Pons (tissue), 1 donor: ENCODE data around the gene EXOC6.

Experiments
- DNase-seq: peaks from one replicate; pipeline ENCODE4 v3.0.0-alpha.2; 2016; ENCODE audit warnings: low spot score

Gene EXOC6

DNA sequence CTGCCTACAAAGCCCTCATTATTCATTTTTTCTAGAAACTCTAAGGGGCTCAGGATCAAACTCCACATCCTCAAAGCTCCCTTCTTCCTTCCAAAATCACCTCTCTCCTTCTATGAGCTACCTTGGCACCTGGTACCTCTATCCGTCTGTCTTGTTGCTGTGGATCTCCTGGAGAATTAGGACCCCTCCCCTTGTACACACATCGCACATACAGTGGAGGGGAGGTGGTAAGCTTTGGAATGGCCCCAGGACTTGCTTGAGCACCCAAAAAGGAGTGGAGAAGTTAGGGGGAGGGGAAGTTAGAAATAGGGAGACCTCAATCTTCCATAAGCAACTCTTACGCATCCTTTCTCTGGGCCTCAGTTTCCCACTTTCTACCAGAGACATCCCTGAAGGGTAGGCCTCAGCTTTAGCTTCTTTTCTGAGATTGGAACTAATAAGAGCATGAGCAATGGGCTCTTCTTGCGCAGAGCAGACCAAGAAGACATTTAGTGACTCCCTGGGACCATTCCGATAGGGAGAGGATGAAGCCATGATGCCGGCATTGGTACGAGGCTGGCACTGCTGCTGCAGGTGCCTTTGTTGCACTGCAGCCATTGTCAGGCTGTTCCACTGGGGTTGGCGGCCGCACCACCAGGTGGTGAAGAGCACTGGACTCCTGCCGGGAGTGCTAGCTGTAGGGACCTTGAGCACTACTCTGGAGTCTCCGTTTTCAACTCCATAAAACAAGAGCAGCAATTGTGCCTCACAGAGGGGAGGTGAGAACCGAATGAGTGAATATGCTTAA is 216.7 kb downstream of the EXOC6 start:
- no peak for DNase-seq

- DNase-seq: no peak
Observed at GRCh38 chr10:93065675-93066543, 217.6 kb downstream of the EXOC6 start.

DNA sequence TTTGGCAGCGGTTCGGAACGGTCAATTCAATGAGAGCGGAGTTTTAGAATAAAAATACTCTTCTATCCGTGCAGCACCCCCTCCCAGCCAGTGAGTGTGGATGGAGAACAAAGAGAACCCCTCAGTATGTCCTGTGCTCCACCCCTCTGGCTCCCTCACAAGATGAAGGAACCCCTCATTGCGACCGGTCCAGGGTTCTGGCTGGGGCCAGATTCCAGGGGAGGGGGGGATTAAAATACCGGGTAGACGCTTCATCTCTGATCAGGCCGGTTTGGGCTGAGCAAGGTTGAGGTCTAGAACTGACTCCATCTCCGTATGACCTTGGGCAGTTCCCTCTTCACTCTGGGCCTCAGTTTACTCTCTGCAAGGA is 218.2 kb downstream of the EXOC6 start:
- DNase-seq: no peak

DNA sequence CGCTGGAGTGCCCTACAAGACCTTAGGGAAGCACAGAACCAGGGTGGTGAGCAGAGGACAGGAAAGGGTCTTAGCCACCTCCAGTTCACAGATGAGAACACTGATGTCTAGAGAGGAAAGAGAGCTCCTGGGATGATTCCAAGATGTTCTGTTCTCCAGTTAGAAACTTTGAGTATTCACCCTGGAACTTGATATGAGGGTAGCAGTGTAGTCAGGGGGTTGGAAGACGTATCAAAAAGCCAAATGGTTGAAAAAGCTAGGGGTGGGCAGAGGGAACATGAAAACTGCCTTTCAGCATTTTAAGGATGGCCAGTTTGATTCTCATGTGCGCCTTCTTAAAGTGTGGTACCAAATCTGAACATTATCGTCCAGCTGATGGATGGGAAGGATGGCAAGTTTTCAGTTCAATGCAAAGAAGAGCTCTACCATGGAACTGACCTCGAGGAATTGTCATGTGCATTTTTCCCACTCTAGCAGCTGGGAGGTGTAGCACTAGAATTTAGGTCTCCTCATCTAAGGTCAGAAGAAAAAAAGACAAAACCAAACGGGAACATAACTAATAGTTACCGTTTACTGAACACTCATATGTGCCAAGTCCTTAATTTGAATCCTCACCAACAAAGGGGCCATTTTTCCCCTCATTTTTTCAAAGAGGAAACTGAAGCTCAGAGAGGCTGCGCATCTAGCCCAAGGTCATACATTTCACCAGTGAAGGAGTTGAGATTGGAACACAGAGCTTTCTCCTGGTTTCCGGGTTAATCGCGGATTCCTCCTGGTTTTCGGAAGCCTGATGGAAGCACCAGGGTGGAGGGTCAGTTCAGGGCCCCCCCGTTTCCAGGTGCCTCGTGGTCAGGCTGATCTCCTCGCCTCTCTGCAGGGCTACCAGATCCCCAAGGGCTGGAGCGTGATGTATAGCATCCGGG is 219.4 kb downstream of the EXOC6 start:
- DNase-seq: no peak

DNA sequence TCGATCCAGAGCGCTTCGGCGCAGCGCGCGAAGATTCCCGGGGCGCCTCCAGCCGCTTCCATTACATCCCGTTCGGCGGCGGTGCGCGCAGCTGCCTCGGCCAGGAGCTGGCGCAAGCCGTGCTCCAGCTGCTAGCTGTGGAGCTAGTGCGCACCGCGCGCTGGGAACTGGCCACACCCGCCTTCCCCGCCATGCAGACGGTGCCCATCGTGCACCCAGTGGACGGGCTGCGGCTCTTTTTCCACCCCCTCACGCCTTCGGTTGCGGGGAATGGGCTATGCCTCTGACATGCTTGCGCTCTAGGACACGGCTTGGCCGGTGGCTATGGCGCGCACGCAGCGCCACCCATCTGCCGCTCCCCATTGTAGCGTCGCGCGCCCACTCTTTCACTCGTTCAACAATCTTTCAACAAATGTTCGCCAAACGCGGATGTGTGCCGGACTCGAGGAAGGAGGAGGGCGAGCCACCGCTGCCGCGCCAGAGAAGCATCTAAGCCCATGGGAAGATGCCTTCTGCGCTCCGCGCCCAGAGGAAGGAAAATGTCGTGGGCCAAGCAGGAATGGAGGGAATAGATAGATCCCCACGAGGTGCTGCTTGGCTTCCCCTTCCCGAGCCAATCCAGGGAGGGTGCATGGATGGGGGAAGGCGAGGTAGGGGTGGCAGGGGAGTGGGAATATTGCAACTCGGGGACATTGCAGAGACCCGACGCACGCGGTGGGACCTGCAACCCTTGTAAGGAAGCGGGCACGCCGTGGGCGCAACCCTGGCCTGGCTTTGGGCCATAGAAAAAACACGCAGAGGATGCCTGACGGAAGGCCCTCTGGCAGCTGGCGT is 220.3 kb downstream of the EXOC6 start:
- no peak for DNase-seq

GRCh38 chr10:93069245-93069561 is 220.9 kb downstream of the EXOC6 start:
- DNase-seq: no peak

GRCh38 chr10:93070378-93071176 is 222.3 kb downstream of the EXOC6 start:
- DNase-seq: no peak

- DNase-seq: no peak
Observed at GRCh38 chr10:93071177-93071472, 222.8 kb downstream of the EXOC6 start.

- DNase-seq: no peak
Observed at GRCh38 chr10:93071674-93072224, 223.4 kb downstream of the EXOC6 start.

DNA sequence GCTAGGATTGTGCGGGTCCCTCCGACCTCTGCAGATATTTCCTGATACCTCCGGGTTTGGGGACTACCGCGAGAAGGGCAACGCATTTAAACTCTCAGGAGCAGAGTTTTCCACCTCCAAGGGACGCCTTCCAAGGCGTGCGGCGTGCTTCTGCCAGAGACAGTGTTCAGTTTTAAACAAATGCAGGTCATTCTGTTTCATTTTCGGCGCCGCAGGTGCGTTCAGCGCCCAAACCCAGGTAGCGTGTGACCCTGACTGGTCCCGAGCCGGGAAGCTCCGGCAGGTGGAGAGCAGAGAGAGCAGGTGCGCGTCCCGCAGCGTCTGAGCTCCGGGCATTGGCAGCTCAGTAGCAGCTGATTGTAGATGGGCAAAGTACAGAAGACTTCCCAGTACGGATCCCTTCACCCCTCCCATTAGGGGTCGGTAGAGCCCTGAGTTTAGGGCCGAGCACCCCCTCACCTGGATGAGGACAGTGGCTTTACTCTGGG is 223.9 kb downstream of the EXOC6 start:
- DNase-seq: no peak

- no peak for DNase-seq
Observed at GRCh38 chr10:93072713-93073538, 224.6 kb downstream of the EXOC6 start.

- no peak for DNase-seq
Observed at GRCh38 chr10:93073539-93074146, 225.3 kb downstream of the EXOC6 start, which contains the start of gene CYP26A1. Gene CYP26A1 (plus strand): TSS chr10:93073893. CDS start chr10:93073935, 42 bp downstream.

DNA sequence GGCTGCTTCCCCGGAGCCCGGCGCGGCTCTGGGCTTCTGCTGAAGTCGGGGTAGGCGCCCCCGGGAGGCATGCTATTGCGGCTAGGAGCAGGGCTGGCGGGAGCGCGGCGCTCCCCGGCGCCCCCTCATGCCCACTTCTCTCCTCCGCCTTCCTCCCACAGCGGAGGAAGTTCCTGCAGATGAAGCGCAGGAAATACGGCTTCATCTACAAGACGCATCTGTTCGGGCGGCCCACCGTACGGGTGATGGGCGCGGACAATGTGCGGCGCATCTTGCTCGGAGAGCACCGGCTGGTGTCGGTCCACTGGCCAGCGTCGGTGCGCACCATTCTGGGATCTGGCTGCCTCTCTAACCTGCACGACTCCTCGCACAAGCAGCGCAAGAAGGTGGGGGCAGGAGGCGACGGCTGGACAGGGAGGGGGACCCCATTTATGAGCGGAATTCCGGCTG is 225.9 kb downstream of the EXOC6 start:
- DNase-seq: no peak

GRCh38 chr10:93074597-93075368 is 226.5 kb downstream of the EXOC6 start:
- DNase-seq: no peak

- no peak for DNase-seq
Observed at GRCh38 chr10:93075369-93076221, 227.3 kb downstream of the EXOC6 start.

GRCh38 chr10:93076871-93077270 is 228.6 kb downstream of the EXOC6 start:
- DNase-seq: no peak

- DNase-seq: no peak
Observed at GRCh38 chr10:93077860-93078337, 229.6 kb downstream of the EXOC6 start.
